Smooth muscle cell (in vitro differentiated cells): Measurements from ENCODE around the gene CPT1A. TPM values are rescaled to one million over a fixed set of nuclear protein-coding genes. Genes with fewer than 3 reads are reported as not detected.

Source experiments
- DNase-seq: peaks from one replicate; lab custom pipeline; 2025; ENCODE audit not compliant: unreplicated experiment; lab: John Stamatoyannopoulos, UW
- H2AFZ ChIP-seq: fragments of 200-600 bp; sonication (generic); 2 replicates; pipeline ENCODE4 v1.6.0; 2016; ENCODE audit warnings: antibody characterized with exemption, low read depth, mild to moderate bottlenecking
- H3F3A ChIP-seq: fragments of 200-600 bp; sonication (generic); 2 replicates; pipeline ENCODE4 v1.6.0; 2017; ENCODE audit warnings: antibody characterized with exemption, low read depth
- H3K27ac ChIP-seq: fragments of 200-600 bp; sonication (generic); 2 replicates; pipeline ENCODE4 v1.5.1; 2016; ENCODE audit warnings: low read depth, mild to moderate bottlenecking
- H3K27me3 ChIP-seq: fragments of 200-600 bp; sonication (generic); 2 replicates; pipeline ENCODE4 v1.6.1; 2016; ENCODE audit warnings: low read depth, mild to moderate bottlenecking
- H3K36me3 ChIP-seq: fragments of 200-600 bp; sonication (generic); 2 replicates; pipeline ENCODE4 v1.5.1; 2016; ENCODE audit warnings: low read depth
- H3K4me1 ChIP-seq: fragments of 200-600 bp; sonication (generic); 2 replicates; pipeline ENCODE4 v1.5.1; 2016; ENCODE audit warnings: low read depth
- H3K4me2 ChIP-seq: fragments of 200-600 bp; sonication (generic); 2 replicates; pipeline ENCODE4 v1.6.0; 2016; ENCODE audit warnings: mild to moderate bottlenecking
- H3K4me3 ChIP-seq: fragments of 200-600 bp; sonication (generic); 2 replicates; pipeline ENCODE4 v1.5.1; 2016; ENCODE audit warnings: mild to moderate bottlenecking
- H3K79me2 ChIP-seq: fragments of 200-600 bp; sonication (generic); 2 replicates; pipeline ENCODE4 v1.6.0; 2016; ENCODE audit warnings: low read depth, mild to moderate bottlenecking
- H3K9ac ChIP-seq: fragments of 200-600 bp; sonication (generic); 2 replicates; pipeline ENCODE4 v1.6.0; 2016; ENCODE audit warnings: low read depth
- H3K9me3 ChIP-seq: fragments of 200-600 bp; sonication (generic); replicated peaks from 2 replicates; pipeline ENCODE4 v1.5.1; 2016; ENCODE audit warnings: low read depth
- H4K20me1 ChIP-seq: fragments of 200-600 bp; sonication (generic); 2 replicates; pipeline ENCODE4 v1.6.0; 2016; ENCODE audit warnings: low read depth
- CTCF ChIP-seq: fragments of 200-600 bp; sonication (generic); IDR thresholded peaks from 2 replicates; pipeline ENCODE4 v1.5.1; 2017; ENCODE audit warnings: borderline replicate concordance, mild to moderate bottlenecking, antibody characterized with exemption; ENCODE audit not compliant: insufficient read depth, poor library complexity, severe bottlenecking
- WGBS: methylation state at CpG from one replicate; pipeline ENCODE4 v1.1.7; 2016; ENCODE audit warnings: low lambda C conversion rate; 5-methylcytosine and 5-hydroxymethylcytosine counted together
- polyA plus RNA-seq: library from polyadenylated mRNA; unstranded; fragments of >200 nt; fragmentation: Nextera tagmentation; extraction: Ambion mirVana; gene quantifications from 2 replicates; pipeline ENCODE4 v1.2.1, GENCODE V29; 2016
- total RNA-seq: library from RNA; depleted of rRNA; stranded (reverse); fragments of >200 nt; gene quantifications from 2 replicates; pipeline ENCODE4 v1.2.3, GENCODE V29; 2014

CPT1A gene
- total and polyA plus RNA-seq, 2 experiments from 2014 or later, result 0.24 to 1.9 TPM

- Histone ChIP-seq H3K79me2 (no peaks in the 10 kb centered on the region), H3F3A (no peaks in the 10 kb centered on the region), H3K4me2 (peak overlapping the region; percentile 48), H4K20me1 (no peaks in the 10 kb centered on the region), H3K4me1 (no peaks in the 10 kb centered on the region), H3K9me3 (no peaks in the 10 kb centered on the region), H3K9ac (no peak overlapping the region), H3K27ac (no peak overlapping the region), H2AFZ (peak overlapping the region; percentile 49), H3K27me3 (no peaks in the 10 kb centered on the region), H3K36me3 (no peaks in the 10 kb centered on the region), H3K4me3 (no peak overlapping the region)
- no peak for DNase-seq
- no peak for TF ChIP-seq CTCF
- 26% methylated on average over 16 of the region's 16 CpGs for WGBS
Measured at GRCh38 chr11:68704887-68705286, 136.8 kb downstream of the CPT1A start.

Other genes starting within 250 kb of the CPT1A start
- gene GAL, start 157.4 kb downstream of the CPT1A start, total RNA-seq, result 6.9 and 19.4 TPM in 2 replicates
- 55.5 and 61.5 TPM in 2 replicates for gene GAL, start 157.4 kb downstream of the CPT1A start, polyA plus RNA-seq
- 0.45 and 1.3 TPM in 2 replicates for gene TESMIN, start 90.4 kb downstream of the CPT1A start, total RNA-seq
- 1.6 and 4.8 TPM in 2 replicates for gene TESMIN, start 90.4 kb downstream of the CPT1A start, polyA plus RNA-seq
- 41.2 and 49.3 TPM in 2 replicates for gene MRPL21, start 61.9 kb upstream of the CPT1A start, total RNA-seq
- 110 and 116 TPM in 2 replicates for gene MRPL21, start 61.9 kb upstream of the CPT1A start, polyA plus RNA-seq
- 9.5 and 13.3 TPM in 2 replicates for gene IGHMBP2, start 62.0 kb upstream of the CPT1A start, total RNA-seq
- gene IGHMBP2, start 62.0 kb upstream of the CPT1A start, polyA plus RNA-seq, result 12.1 and 13.2 TPM in 2 replicates
- gene MRGPRD, start 139.1 kb upstream of the CPT1A start, total RNA-seq, result not detected in 2 replicates
- 0.25 TPM in 1 of 2 replicates, not detected in the other for gene MRGPRD, start 139.1 kb upstream of the CPT1A start, polyA plus RNA-seq
- gene MRGPRF, start 171.3 kb upstream of the CPT1A start, total RNA-seq, result 6.7 and 6.8 TPM in 2 replicates
- 17.2 and 20.1 TPM in 2 replicates for gene MRGPRF, start 171.3 kb upstream of the CPT1A start, polyA plus RNA-seq
- 5.9 and 7.4 TPM in 2 replicates for gene TPCN2, start 207.0 kb upstream of the CPT1A start, total RNA-seq
- gene TPCN2, start 207.0 kb upstream of the CPT1A start, polyA plus RNA-seq, result 10.5 and 13.6 TPM in 2 replicates